ENCODE data around the gene SP3. TPM values are rescaled to one million over a fixed set of nuclear protein-coding genes. Genes with fewer than 3 reads are reported as not detected.

Gene SP3
- total RNA-seq, 6 experiments from 2014 or later: 28.4 to 36.5 (median 32.4) TPM

DNA sequence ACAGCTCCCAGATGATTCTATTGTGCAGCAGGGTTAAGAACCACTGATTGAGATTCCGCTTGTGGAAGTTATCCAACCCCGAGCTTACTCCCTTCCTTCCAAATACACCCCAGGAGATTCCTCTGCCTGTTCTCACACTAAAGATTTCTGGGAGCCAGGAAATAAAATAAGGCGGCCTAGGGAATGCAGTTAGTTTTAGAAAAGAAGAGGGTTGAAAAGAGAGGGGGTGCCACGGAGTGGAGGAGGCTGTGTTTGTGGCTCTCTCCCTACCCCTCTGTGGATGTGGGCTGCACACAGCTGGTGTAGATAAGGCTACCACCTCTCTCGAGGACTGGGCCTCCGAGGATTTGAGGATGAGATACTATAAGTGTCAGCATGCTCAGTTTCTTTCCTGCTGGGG is 25.1 kb upstream of the SP3 start:
- H3K27ac ChIP-seq: peak overlapping the region in 2 of 3 donors; percentile 77 to 78
- no peaks in the 10 kb centered on the region for H3K9me3 ChIP-seq
- intact Hi-C loops (cut with DNase I): no loop called here
- no peak for DNase-seq
- 75% methylated on average over 5 of the region's 6 CpGs for WGBS (ENCODE audit: insufficient coverage, low coverage, low lambda C conversion rate, missing lambda C conversion rate)
- no peak overlapping the region for H3K4me3 ChIP-seq
- peaks cover 0 to 44% (median 19%) of the 10 kb centered on the region in 4 donors for H3K4me1 ChIP-seq
- TF ChIP-seq, protein P1, sequence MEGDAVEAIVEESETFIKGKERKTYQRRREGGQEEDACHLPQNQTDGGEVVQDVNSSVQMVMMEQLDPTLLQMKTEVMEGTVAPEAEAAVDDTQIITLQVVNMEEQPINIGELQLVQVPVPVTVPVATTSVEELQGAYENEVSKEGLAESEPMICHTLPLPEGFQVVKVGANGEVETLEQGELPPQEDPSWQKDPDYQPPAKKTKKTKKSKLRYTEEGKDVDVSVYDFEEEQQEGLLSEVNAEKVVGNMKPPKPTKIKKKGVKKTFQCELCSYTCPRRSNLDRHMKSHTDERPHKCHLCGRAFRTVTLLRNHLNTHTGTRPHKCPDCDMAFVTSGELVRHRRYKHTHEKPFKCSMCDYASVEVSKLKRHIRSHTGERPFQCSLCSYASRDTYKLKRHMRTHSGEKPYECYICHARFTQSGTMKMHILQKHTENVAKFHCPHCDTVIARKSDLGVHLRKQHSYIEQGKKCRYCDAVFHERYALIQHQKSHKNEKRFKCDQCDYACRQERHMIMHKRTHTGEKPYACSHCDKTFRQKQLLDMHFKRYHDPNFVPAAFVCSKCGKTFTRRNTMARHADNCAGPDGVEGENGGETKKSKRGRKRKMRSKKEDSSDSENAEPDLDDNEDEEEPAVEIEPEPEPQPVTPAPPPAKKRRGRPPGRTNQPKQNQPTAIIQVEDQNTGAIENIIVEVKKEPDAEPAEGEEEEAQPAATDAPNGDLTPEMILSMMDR (IDR thresholded peaks at IDR 0.05): no peak
- TF ChIP-seq POLR2A (IDR thresholded peaks at IDR 0.05): no peak
- H3K36me3 ChIP-seq: no peaks in the 10 kb centered on the region
- H3K27me3 ChIP-seq: no peaks in the 10 kb centered on the region
- no peak for ATAC-seq

DNA sequence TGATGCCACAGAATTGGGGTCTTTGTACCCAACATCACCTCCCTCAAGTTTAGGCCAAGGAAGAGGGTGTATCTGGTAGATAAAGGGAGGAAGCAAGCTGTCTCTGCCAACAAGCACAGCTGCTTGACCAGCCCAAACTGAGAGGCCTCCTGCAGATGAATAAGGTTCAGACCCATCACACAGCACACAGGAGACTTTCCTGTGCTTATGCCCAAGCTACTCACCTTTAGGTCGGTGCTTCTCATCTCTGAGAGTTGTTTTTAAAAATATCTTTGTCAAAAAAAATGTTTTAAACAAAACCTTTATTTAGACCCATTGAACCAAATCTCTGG is 24.7 kb upstream of the SP3 start:
- intact Hi-C loops (cut with DNase I): no loop called here
- H3K36me3 ChIP-seq: no peaks in the 10 kb centered on the region
- H3K27me3 ChIP-seq: no peaks in the 10 kb centered on the region
- 80% methylated on average over 1 of the region's 1 CpG for WGBS (ENCODE audit: insufficient coverage, low coverage, low lambda C conversion rate, missing lambda C conversion rate)
- no peak overlapping the region for H3K27ac ChIP-seq
- no peak overlapping the region for H3K4me3 ChIP-seq
- peaks cover 0 to 48% (median 19%) of the 10 kb centered on the region in 4 donors for H3K4me1 ChIP-seq
- no peaks in the 10 kb centered on the region for H3K9me3 ChIP-seq
- ATAC-seq (no peak), DNase-seq (no peak)
- TF ChIP-seq, protein P1 (IDR thresholded peaks at IDR 0.05): no peak
- no peak for TF ChIP-seq POLR2A (IDR thresholded peaks at IDR 0.05)

DNA sequence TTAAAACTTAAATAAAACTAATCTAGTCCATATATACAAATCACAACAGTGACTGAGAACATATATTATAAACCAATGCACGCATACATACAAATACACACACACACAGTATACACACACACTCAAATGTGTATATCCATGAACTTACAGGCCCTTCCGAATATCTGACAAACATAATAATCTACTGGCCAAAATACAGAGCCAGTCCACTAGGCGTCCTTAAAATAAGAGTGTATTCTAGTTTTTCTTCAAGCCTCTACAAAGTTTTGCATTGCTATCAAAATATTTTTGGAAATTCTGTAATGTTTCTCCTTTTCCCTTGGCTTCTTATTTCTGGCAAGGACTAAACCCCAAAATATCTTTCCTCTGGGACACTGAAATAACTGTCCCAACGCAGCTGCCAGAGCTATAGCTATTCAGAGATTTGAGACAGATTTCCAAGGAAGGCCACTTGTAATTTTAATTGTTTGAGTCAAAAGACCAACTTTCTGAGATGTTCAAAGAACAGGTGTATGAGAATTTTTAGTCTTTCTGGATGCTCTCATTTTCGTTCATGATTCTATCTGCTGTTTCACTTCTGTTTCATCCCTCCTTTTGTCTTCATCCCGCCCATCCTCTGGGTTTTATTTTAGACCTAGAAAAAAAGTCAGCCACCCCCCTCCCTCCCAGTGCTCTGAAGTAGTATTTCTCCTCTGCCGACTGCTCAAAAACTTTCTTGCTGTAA is 24.1 kb upstream of the SP3 start:
- no peak overlapping the region for H3K27ac ChIP-seq
- no peaks in the 10 kb centered on the region for H3K27me3 ChIP-seq
- H3K36me3 ChIP-seq: no peaks in the 10 kb centered on the region
- DNase-seq (no peak), ATAC-seq (no peak)
- peaks cover 0 to 53% (median 21%) of the 10 kb centered on the region in 4 donors for H3K4me1 ChIP-seq
- TF ChIP-seq, protein P1 (IDR thresholded peaks at IDR 0.05): no peak
- TF ChIP-seq POLR2A (IDR thresholded peaks at IDR 0.05): no peak
- H3K9me3 ChIP-seq: no peaks in the 10 kb centered on the region
- H3K4me3 ChIP-seq: no peak overlapping the region
- intact Hi-C loops (cut with DNase I): no loop called here
- WGBS (ENCODE audit: insufficient coverage, low coverage, low lambda C conversion rate, missing lambda C conversion rate): 60% methylated on average over 7 of the region's 7 CpGs

DNA sequence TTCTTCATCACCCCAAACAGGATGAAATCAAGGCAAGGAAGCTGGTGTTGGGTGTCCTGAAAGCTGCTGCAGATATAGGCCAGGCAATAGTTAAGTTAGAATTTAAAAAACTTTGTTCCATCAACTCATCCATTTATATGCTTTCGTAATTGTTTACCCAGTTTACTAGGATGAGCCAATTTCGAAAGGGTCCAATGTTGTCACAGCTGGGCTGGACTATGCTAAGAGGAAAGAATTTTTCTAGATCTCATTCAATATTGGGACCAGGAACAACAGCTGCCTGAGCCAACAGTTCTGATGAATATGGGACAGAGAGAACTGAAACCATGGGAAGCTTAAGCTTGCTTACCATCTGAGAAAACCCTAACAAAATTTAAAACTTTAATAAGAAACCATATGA is 21.6 kb upstream of the SP3 start:
- H3K27ac ChIP-seq: peak overlapping the region; percentile 58 to 84 (median 79)
- intact Hi-C loops (cut with DNase I): no loop called here
- peak overlapping the region in 1 of 3 donors; percentile 15 for H3K4me3 ChIP-seq
- no peaks in the 10 kb centered on the region for H3K9me3 ChIP-seq
- peak; percentile 58 for TF ChIP-seq POLR2A (IDR thresholded peaks at IDR 0.05)
- TF ChIP-seq, protein P1 (IDR thresholded peaks at IDR 0.05): no peak
- DNase-seq (peak in 1 of 3 donors; percentile 82), ATAC-seq (peak; percentile 67 to 83 (median 73))
- H3K4me1 ChIP-seq: peaks cover 0 to 59% (median 21%) of the 10 kb centered on the region in 4 donors
- H3K27me3 ChIP-seq: no peaks in the 10 kb centered on the region
- WGBS (ENCODE audit: insufficient coverage, low coverage, low lambda C conversion rate, missing lambda C conversion rate): 23% methylated on average over 2 of the region's 2 CpGs
- no peaks in the 10 kb centered on the region for H3K36me3 ChIP-seq

All from right lobe of liver (tissue), 6 donors.